Activated CD8-positive, alpha-beta T cell treated with anti-CD3 and anti-CD28 coated beads for 36 hours (primary cell): ENCODE data around the gene RAB11FIP5. TPM values are rescaled to one million over a fixed set of nuclear protein-coding genes. Genes with fewer than 3 reads are reported as not detected.

Source experiments
- ATAC-seq: fragments of 200-7000 bp; cut with Tn5 transposase; one replicate; pipeline ENCODE4 v1.10.0; 2021; ENCODE audit warnings: mild to moderate bottlenecking, moderate library complexity
- CTCF ChIA-PET: fragments of 350-600 bp; sonication (Branson Sonifier 250); formaldehyde crosslinking; loops from one replicate; lab custom pipeline; 2021; ENCODE audit warnings: antibody characterized with exemption; lab: Charles Lee
- POLR2A ChIA-PET: fragments of 350-600 bp; sonication (Branson Sonifier 250); formaldehyde crosslinking; loops from one replicate; lab custom pipeline; 2021; ENCODE audit warnings: antibody characterized with exemption; lab: Charles Lee
- DNase-seq: peaks from one replicate; pipeline ENCODE4 v3.0.0-alpha.2; 2020
- H3K27ac Mint-ChIP-seq: one replicate; pipeline ENCODE4 v1.8.0; 2021; ENCODE audit warnings: mild to moderate bottlenecking, mixed read lengths
- H3K27me3 Mint-ChIP-seq: one replicate; pipeline ENCODE4 v1.8.0; 2021; ENCODE audit warnings: mixed read lengths
- H3K36me3 Mint-ChIP-seq: one replicate; pipeline ENCODE4 v1.8.0; 2021; ENCODE audit warnings: low read depth, mixed read lengths
- H3K4me1 Mint-ChIP-seq: one replicate; pipeline ENCODE4 v1.8.0; 2021; ENCODE audit warnings: low read depth, mixed read lengths
- H3K4me3 Mint-ChIP-seq: one replicate; pipeline ENCODE4 v1.8.0; 2021; ENCODE audit warnings: mild to moderate bottlenecking, moderate library complexity, mixed read lengths
- H3K9me3 Mint-ChIP-seq: one replicate; pipeline ENCODE4 v1.8.0; 2021; ENCODE audit warnings: mixed read lengths
- CTCF ChIP-seq: fragments of 200-600 bp; IDR thresholded peaks from one replicate; pipeline ENCODE4 v1.8.0; 2022; ENCODE audit warnings: antibody characterized with exemption, mild to moderate bottlenecking
- intact Hi-C: fragments of 100-400 bp; cut with micrococcal nuclease; formaldehyde crosslinking; loops from one replicate; pipeline ENCODE4 v1.10.0; 2022
- total RNA-seq, 2 experiments: library from RNA; stranded (reverse); gene quantifications; one replicate each; pipeline ENCODE4 v1.2.3, GENCODE V29; 2021

The RAB11FIP5 gene
- total RNA-seq, 2 experiments from 2014 or later = 9.0 to 9.7 TPM

DNA sequence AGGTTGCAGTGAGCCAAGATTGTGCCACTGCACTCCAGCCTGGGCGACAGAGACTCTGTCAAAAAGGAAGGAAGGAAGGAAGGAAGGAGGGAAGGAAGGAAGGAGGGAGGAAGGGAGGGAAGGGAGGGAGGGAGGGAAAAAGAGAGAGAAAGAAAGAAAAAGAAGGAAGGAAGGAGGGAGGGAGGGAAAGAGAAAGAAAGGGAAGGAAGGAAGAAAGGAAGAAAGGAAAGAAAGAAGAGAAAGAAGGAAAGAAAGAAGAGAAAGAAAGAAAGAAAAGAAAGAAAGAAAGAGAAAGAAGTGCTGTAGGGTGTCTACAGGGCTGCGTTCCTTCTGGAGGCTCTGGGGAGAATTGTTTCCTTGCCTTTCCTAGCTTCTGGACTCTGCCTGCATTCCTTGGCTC is 22.5 kb upstream of the RAB11FIP5 start:
- ChIA-PET CTCF (no interaction called here), POLR2A (no interaction called here)
- H3K27ac Mint-ChIP-seq = no peak overlapping the region
- H3K36me3 Mint-ChIP-seq = no peaks in the 10 kb centered on the region
- H3K4me1 Mint-ChIP-seq = no peaks in the 10 kb centered on the region
- H3K4me3 Mint-ChIP-seq = no peak overlapping the region
- DNase-seq (no peak), ATAC-seq (no peak)
- H3K27me3 Mint-ChIP-seq = no peaks in the 10 kb centered on the region
- H3K9me3 Mint-ChIP-seq = no peaks in the 10 kb centered on the region
- TF ChIP-seq CTCF = no peak
- intact Hi-C loops = no loop called here

GRCh38 chr2:73134471-73134870 is 21.7 kb upstream of the RAB11FIP5 start:
- ChIA-PET POLR2A (no interaction called here), CTCF (interaction anchor here (1.1 kb wide), 1 partner anchor 42 kb away, joined by 3 read pairs; no protein-coding TSS in a partner anchor)
- ATAC-seq = no peak
- no peak for TF ChIP-seq CTCF
- intact Hi-C loops = no loop called here
- Mint-ChIP-seq H3K36me3 (no peaks in the 10 kb centered on the region), H3K4me3 (no peak overlapping the region), H3K4me1 (no peaks in the 10 kb centered on the region), H3K9me3 (no peaks in the 10 kb centered on the region), H3K27ac (no peak overlapping the region), H3K27me3 (no peaks in the 10 kb centered on the region)
- no peak for DNase-seq

GRCh38 chr2:73133566-73134197 is 20.9 kb upstream of the RAB11FIP5 start:
- Mint-ChIP-seq H3K27me3 (peaks cover 2% of the 10 kb centered on the region), H3K27ac (no peak overlapping the region)
- POLR2A ChIA-PET = no interaction called here

GRCh38 chr2:73131807-73132206 is 19.1 kb upstream of the RAB11FIP5 start:
- DNase-seq (no peak), ATAC-seq (no peak)
- intact Hi-C loops = no loop called here
- no peak overlapping the region for H3K4me3 Mint-ChIP-seq
- H3K27me3 Mint-ChIP-seq = peaks cover 2% of the 10 kb centered on the region
- H3K36me3 Mint-ChIP-seq = no peaks in the 10 kb centered on the region
- TF ChIP-seq CTCF = no peak
- no peak overlapping the region for H3K27ac Mint-ChIP-seq
- POLR2A ChIA-PET = no interaction called here
- no peaks in the 10 kb centered on the region for H3K9me3 Mint-ChIP-seq
- no peaks in the 10 kb centered on the region for H3K4me1 Mint-ChIP-seq
- CTCF ChIA-PET = interaction anchor here (1.0 kb wide), 1 partner anchor 158 kb away, joined by 3 read pairs; no protein-coding TSS in a partner anchor

More at GRCh38 chr2:73133566-73134197, 20.9 kb upstream of the RAB11FIP5 start:
- ATAC-seq (no peak), DNase-seq (no peak)
- no peak for TF ChIP-seq CTCF
- Mint-ChIP-seq H3K4me3 (no peak overlapping the region), H3K9me3 (no peaks in the 10 kb centered on the region), H3K4me1 (no peaks in the 10 kb centered on the region), H3K36me3 (no peaks in the 10 kb centered on the region)
- intact Hi-C loops = no loop called here
- CTCF ChIA-PET = interaction anchor here (1.1 kb wide), 1 partner anchor 43 kb away, joined by 3 read pairs; no protein-coding TSS in a partner anchor

DNA sequence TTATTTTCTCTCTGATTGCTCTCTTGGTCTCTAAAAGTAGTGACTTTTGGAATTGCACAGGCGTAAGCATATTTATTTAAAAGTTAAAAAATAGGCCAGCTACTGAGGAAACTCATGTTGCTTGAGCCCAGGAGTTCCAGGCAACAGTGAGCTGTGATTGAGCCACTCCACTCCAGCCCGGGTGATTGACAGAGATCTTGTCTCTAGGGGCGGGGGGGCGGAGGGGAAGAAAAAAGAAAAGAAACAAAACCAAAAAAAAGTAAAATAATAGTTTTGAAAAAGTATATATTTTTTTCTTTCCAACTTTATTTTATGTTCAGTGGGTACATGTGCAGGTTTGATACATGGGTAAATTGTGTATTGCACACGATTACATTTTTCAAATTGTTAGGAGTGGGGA is 18.0 kb upstream of the RAB11FIP5 start:
- CTCF ChIA-PET = no interaction called here
- no peaks in the 10 kb centered on the region for H3K4me1 Mint-ChIP-seq
- ATAC-seq (no peak), DNase-seq (no peak)
- no peak overlapping the region for H3K27ac Mint-ChIP-seq
- H3K9me3 Mint-ChIP-seq = no peaks in the 10 kb centered on the region
- H3K36me3 Mint-ChIP-seq = no peaks in the 10 kb centered on the region
- POLR2A ChIA-PET = no interaction called here
- no peak overlapping the region for H3K4me3 Mint-ChIP-seq
- intact Hi-C loops = no loop called here
- TF ChIP-seq CTCF = no peak
- peaks cover 3% of the 10 kb centered on the region for H3K27me3 Mint-ChIP-seq
